Measurements from ENCODE around the gene SLC26A4.

SLC26A4 gene

DNA sequence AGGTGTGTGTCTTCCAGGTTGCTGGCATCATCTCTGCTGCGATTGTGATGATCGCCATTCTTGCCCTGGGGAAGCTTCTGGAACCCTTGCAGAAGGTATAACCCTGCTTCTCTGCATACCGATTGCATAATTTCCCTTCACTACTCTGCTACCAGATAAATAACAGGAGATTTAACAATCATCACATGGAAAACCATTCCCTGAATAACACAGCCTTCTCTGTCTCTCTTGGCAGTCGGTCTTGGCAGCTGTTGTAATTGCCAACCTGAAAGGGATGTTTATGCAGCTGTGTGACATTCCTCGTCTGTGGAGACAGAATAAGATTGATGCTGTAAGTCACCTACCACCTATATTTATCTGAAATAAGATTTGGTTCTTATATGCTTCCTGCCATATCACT lies 33.8 kb downstream of the SLC26A4 start:
- DNase-seq = peak in 5 of 56 donors; percentile 4 to 48 (median 14)

DNA sequence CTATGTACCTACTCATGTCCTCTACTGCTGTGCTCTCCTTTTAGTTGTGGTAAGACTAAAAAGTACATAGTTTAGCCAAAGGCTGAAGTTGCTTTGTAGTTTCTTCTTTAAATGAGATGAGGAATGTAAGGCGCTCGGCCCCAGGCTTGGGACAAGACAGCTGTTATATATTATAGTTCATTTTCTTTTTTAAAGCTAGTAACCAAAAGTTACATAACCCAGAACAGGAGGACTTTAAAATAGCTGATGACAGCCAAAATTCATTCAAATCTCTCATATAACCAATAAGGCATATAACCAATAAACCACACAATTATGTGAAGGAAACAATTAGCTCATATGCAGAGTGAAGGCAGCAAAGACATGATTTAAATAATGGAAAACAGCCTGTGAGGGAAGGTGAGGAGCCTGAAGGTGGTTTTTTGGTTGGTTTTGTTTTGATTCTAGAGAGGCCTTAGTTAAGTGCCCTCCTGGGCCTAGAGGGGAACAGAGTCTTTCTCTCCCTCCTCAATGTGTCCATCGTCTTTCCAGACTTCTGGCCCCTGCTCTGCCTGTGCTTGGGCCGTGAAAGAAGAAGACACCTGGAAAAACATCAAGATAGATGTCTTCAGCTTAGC lies 35.8 kb downstream of the SLC26A4 start:
- no peak for DNase-seq

DNA sequence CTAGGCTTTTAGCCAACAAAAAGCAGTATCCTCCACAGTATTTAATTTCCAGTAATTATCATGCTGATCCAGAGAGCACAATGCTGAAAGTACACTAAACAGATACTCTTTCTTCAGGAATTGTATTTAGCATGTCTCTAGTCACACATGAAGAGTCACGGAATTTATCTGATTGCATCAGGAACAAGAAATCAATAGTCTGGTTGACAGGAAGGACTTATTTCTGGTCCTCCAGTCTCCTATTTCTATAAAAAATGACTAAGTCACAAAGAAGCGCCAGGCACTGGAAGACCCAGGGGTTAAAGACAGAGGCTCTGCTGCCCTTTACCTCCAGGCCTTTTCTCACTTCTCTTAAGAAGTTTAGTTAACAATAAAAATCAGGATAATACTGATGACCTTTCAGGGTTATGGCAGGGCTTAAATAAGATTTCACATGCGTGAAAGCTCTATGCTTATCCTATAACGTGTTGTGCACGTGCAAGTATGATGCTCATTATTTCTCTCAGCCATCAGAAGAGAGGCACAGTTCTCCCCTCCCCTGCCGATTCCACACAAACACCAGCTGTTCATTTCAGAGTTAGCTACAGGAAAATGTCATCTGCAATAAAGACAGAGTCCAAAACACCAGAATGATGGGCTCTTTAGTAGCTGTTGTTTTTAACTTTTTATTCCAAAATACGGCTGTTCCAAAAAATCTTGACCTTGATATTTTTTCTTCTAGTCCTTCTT lies 36.9 kb downstream of the SLC26A4 start:
- peak in 4 of 56 donors; percentile 2 to 32 (median 6) for DNase-seq

DNA sequence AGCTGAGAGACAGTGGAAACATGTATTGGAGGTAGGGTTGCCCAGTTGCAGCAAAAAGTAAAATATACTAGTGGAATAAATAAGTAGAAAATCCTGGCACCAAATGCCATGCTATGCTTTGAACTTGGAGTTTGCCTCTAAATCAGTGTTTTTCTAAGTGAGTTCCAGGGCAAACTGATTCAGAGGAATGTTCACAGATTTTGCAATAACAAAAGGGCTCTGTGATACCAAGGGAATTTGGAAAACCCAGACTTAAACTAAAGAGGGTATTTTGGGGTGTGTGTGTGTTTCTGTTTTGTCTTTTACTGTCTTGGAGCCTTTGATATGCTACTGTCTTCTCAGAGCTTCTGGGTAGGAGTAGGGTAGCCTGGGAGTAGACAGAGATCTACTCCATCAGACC lies 39.9 kb downstream of the SLC26A4 start:
- no peak for DNase-seq

DNA sequence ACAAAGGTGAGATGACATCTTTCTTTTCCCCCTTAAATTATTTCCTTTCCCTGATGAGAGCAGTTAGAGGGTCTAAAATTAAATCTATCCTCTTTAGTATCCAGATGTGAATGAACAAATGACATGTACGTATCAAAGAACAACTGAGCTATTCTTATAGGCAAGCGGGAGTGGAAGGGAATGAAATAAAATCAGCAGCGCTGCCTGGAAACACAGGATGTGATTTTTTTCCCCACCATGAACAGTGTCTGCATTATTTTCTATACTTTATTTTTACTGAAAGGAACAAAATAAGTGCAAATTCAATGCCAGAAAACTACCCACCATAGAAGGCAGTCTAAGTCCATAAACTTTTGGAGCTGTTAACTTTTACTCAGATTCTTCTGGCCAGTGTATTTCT lies 40.6 kb downstream of the SLC26A4 start:
- no peak for DNase-seq

DNA sequence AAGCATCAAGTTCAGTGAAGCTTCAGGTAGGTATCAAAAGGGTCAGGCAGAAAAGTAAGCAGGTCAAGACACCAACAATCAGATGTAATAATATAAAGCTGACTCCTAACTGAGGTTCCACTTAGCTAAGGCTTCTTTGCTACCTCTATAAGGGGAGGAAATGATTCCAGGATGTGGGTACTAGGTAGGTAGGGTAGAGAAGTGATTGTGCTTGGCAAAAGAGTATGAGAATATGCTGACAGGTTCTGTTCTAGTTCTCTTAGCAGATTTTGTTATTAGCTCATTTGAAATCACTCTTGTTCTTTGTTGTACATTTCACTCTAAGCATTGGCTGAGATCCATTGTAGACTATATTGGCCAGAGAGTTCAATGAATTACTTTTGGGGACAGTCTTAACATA lies 42.6 kb downstream of the SLC26A4 start:
- DNase-seq = no peak

DNA sequence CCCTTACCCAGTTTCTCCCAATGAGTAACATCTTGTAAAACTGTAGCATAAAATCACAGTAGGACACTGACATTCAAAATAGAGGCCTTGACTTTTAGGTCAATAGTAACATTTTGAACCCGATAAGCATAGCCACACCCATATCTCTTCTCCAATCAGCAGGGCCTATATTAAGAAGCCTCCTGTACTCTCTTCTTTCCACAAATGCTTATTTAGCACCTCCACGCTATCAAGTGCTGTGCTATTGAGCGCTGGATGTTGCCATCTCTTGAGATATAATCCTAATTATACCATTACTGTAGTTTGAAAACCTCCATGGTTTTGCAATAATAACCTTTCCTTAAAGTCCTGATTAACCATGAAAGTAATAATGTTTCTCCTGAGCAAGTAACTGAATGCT lies 43.2 kb downstream of the SLC26A4 start:
- no peak for DNase-seq

DNA sequence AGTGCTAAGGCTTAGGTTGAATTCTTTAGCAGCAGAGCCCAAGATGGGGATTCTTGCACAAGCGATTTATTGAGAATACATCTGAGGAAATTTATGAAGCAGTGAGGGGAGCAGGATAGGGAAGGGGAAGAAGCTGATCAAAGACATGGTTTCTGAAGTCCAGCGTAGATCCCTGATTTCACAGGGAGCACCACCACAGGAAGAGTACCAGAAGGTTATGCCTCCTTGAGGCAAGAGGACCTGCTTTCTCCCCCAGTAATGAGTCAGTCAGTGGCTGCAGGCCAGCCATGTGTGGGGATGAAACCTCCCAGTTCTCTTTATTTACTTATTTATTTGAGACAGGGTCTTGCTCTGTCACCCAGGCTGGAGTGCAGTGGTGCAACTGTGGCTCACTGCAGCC lies 48.3 kb downstream of the SLC26A4 start:
- DNase-seq = no peak

DNA sequence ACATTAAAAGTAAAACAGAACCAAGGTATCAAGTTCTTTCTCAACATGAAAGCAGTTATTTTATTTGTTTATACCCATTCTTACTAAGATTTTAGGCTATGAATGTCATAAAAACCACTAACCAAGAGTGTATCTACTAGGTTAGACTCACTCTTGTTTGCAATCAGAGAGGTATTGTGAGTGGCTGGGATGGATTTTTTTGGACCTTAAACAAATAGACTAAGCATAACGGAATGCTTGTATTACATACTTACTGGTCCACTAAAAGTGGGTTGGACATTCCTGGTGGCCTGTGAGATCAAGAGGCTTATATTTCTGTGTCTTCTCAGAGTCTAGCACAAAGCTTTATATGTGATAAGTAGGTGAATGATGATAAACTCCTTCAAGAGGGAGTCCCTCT lies 50.7 kb downstream of the SLC26A4 start:
- no peak for DNase-seq

DNA sequence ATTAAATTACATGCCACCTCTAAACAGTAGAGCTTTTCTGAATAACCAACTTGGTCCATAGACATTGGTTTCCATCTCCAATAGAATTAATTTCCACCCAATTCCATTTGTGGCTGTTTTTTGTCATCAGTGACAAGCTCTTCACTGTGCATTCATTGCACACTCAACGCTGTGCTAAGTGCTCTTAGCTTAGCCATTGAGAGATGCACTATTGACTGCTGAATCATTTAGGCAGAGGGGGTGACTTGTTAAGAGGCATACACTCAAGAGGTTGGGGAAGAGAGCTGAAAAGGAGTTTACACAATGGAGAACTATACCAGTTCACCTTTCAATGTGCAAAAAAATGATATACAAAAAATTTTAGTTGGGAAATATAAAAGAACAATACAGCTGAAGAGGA lies 51.4 kb downstream of the SLC26A4 start:
- DNase-seq = no peak

DNA sequence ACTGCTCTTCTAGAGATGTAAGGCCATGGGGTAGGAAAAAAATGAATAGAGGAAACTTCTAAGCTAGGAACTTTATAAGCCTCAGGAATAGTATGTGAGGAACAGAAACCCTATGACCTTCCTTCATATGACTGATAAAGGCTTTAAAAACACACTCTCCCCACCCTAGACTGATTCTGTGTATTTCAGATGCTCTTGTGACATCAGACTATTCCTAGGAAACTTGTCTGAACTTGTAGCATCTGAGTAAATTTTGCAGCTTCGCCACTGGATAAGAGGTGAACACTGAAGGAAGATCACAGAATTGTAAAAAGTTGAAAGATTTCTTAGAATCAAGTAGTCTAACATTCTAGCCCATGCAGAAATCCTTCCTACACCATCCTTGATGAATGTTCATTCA lies 52.3 kb downstream of the SLC26A4 start:
- DNase-seq = no peak

DNA sequence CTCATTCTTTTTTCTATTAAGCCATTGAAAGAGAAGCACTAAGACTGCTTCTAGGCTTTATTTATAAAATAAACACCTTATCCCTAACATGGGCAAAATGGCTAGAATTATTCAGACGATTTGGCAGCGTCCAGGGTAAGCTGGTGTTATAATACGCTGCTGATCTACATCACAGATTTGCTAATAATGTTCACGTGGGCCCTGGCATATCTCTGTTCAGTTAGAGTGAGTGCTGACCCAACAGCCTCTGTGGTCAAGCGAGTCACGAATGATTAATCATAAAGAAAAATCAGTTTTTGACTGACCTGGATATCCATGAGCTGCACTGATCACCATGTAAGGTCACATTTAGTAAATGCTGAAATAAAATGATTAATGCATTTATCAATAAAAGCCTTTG lies 54.9 kb downstream of the SLC26A4 start:
- no peak for DNase-seq

DNA sequence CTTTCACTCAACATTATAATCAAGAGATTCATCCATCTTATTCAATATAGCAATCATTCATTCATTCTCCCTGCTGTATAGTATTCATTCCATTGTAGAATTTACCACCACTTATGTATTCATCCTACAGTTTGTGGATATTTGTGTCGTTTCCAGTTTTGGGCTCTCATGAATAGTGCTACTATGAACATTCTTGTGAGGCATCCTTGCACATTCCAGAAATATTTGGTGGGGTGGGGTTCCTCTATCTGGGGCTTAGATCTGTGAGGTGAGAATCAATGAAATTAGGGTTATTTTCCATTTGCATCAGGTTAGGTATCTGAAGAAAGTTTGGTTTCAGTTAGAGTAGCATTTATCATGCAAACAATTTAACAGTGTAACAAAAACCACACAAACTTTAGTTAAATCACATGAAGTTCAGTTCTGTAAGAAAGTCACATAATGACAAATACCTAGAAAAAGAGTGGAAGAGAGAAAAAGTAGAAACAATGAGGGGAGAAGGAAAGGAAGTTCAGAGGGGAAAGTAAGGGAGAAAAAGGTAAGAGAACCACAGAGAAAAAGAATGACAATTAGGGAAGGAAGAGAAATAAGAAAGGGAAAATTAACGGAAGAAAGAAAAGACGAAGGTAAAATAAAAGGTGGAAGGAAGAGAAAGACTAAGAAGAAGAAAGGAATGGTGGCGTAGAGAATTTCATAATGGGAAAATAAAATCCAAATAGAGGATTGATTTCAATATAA lies 58.0 kb downstream of the SLC26A4 start:
- DNase-seq = no peak

DNA sequence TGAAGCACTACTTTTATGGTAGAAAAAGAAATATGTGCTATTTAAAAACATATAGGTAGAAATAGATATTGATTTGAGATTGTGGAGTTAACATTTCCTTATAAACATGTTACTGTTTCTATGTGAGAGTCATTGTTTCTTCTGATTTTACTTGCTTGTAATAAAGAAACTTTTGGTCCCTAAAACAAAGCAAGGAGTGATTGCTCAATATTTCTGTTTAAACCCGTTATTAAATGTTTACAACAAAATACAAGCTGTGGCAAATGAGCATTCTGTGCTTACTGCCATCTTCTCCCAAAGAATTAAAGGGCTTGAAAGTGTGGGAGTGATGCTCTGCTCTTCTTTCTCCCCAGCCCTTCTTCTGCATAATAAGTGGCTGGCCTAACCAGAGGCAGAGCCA lies 60.7 kb downstream of the SLC26A4 start:
- DNase-seq = no peak

DNA sequence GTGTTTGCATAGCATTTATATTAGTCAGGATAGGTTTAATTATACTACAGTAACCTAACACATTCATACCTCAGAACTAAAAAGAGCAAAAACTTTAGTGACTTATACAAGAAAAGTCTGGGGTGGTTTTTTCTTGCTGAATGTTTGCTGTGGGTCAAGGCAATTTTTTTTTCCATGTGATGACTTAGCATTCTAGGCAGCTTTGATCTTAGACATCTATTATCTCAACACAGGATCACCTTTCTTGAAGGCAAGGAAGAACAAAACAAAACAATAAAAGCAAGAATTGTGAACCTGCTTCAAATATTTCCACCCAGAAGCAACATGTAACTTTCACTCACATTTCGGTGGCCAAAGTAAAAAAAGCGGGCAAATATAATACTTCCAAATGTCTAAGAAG lies 62.6 kb downstream of the SLC26A4 start:
- DNase-seq = no peak

DNA sequence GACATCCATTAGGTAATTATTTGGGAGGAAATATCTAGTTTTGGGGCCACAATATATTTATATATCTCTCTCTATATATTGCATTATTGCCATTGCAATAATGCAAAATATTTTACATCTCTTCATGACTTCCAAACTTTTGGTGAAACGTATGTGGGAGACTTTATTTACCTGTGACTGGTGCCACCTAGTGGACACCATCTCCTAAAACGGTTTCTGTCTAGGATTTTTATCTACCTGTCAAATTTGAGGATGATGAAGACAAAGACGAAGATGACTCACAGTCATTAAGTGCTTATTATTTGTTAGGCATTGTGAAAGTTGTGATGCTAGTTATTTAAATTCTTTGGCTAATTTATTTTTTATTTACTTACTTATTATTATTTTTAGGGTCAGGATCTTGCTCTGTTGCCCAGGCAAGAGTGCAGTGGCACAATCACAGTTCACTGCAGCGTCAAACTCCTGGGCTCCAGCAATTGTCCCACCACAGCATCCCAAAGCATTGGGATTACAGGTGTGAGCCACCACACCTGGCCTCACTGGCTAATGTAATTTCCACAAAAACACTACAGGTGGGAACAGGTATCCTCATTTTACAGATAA lies 64.6 kb downstream of the SLC26A4 start:
- peak in 11 of 56 donors; percentile 0 to 68 (median 3) for DNase-seq

DNA sequence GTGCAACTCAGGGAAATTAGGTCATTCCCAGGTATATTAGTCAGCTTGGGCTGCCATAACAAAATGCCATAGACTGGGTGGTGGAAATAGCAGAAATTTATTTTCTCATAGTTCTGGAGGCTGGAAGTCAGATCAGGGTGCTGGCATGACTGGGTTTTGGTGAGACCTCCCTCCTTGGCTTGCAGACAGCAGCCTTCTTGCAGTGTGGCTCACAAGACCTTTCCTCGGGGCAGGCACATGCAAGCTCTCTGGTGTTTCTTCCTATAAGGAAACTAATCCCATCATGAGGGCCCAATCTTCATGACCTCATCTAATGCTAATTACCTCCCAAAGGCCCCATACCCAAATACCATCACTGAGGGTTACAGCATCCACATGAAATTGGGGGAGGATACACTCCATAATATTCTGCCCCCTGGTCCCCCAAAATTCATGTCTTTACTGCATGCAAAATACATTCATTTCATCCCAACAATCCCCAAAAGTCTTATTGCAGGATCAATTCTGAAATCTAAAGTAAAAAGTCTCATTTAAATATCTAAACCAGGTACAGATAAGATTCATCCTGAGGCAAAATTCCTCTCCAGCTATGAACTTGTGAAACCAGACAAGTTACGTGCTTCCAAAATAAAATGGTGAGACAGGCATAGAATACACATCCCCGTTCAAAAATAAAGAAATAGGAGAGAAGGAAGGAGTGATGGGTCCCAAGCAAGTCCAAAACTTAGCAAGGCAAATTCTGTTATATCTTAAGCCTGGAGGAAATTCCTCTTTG lies 65.9 kb downstream of the SLC26A4 start:
- DNase-seq = no peak

DNA sequence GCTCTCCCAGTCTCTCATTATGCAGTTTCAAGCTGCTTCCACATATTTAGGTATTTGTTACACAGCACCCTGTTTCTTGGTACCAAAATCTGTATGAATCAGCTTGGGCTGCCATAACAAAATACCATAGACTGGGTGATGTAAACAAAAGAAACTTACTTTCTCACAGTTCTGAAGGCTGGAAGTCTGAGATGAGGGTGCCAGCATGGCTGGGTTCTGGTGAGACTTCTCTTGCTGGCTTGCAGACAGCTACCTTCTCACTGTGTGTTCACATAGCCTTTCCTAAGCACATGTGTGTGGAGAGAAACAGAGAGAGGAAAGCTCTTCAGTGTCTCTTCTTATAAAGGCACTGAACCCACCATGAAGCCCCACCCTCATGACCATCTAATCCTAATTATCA lies 67.6 kb downstream of the SLC26A4 start:
- DNase-seq = no peak

DNA sequence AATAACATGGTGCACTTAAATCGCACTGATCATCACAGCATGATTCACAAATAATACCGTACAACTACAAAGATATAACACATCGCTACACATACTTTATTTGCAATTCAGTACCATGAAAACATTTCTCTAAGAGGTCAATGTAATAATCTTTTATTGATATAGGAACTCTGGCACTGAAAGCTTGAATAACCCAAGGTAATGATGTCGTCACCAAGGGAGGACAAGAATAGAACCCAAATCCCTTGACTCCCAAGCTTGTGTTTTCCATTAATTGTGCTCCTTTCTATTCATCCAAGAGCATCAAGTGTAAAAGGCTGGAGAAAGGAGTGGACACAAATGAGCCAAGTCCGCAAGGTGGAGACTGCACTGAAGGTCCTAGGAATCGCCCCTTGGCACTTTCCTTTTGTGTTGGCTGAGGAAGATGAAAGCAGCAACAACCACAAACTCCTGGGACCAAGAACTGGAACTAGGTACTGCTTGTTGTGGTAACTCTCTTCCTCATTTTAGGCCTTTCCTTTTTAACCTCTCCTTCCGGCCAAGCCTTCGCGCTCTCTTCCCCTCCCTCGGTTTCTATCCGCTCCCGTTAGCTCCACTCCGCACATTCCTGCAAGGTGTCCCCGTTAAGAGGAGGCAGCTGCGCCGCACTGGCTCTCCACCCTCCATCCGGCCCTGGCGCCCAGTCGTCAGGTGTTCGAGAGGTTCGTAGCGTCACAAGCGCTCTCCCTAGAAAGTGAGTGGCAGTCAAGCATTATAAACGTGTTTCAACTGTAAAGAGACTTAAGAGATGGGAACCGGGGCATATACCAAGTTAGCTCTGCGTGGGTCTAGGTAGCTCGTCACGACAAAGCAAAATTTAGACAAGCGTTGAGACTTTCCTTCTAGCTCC lies 82.3 kb downstream of the SLC26A4 start:
- DNase-seq = peak in 33 of 56 donors; percentile 32 to 85 (median 61)

All from amygdala (tissue), 56 donors.